A673 (cell line): ENCODE results near the gene LSR. TPM values are rescaled to one million over a fixed set of nuclear protein-coding genes. Genes with fewer than 3 reads are reported as not detected.

ENCODE experiments used
- BruUV-seq: library from RNA; stranded (reverse); fragments of 400-500 nt; replicated peaks from 2 replicates; lab custom pipeline; 2021; lab: Mats Ljungman, UMichigan
- CTCF ChIA-PET: fragments of 300-600 bp; sonication (Branson Sonifier 250); formaldehyde crosslinking; loops from one replicate; lab custom pipeline; 2022; ENCODE audit warnings: antibody characterized with exemption; lab: Charles Lee
- POLR2A ChIA-PET: fragments of 300-600 bp; sonication (Branson Sonifier 250); formaldehyde crosslinking; loops from one replicate; lab custom pipeline; 2022; ENCODE audit warnings: antibody characterized with exemption; ENCODE audit not compliant: low non-redundant PET; lab: Charles Lee
- DNase-seq: peaks from one replicate; pipeline ENCODE4 v3.0.0-alpha.2; 2015; ENCODE audit warnings: low spot score
- H3K27ac ChIP-seq: fragments of 200-600 bp; sonication (generic); 2 replicates; pipeline ENCODE4 v1.5.1; 2016; ENCODE audit warnings: mixed run types, low read depth, mild to moderate bottlenecking, mixed read lengths, antibody characterized with exemption, low read length; ENCODE audit not compliant: poor library complexity, severe bottlenecking
- H3K27me3 ChIP-seq: fragments of 200-600 bp; sonication (generic); replicated peaks from 2 replicates; pipeline ENCODE4 v1.6.1; 2017; ENCODE audit warnings: mixed run types, low read depth, mild to moderate bottlenecking, mixed read lengths, antibody characterized with exemption, low read length; ENCODE audit not compliant: insufficient read depth, poor library complexity
- H3K36me3 ChIP-seq: fragments of 200-600 bp; sonication (generic); 2 replicates; pipeline ENCODE4 v1.6.1; 2016; ENCODE audit warnings: mixed run types, mild to moderate bottlenecking, mixed read lengths, antibody characterized with exemption, low read length; ENCODE audit not compliant: insufficient read depth, poor library complexity, severe bottlenecking
- H3K4me1 ChIP-seq: fragments of 200-600 bp; sonication (generic); 2 replicates; pipeline ENCODE4 v1.6.1; 2017; ENCODE audit warnings: mixed run types, mild to moderate bottlenecking, mixed read lengths, antibody characterized with exemption, low read length; ENCODE audit not compliant: insufficient read depth, poor library complexity, severe bottlenecking
- H3K4me3 ChIP-seq: fragments of 200-600 bp; sonication (generic); 2 replicates; pipeline ENCODE4 v1.5.1; 2016; ENCODE audit warnings: low read depth, mixed run types, mild to moderate bottlenecking, mixed read lengths, low read length; ENCODE audit not compliant: poor library complexity, severe bottlenecking
- H3K9me3 ChIP-seq: fragments of 200-600 bp; sonication (generic); 2 replicates; pipeline ENCODE4 v1.6.1; 2016; ENCODE audit warnings: mixed run types, low read depth, mild to moderate bottlenecking, mixed read lengths, antibody characterized with exemption, low read length; ENCODE audit not compliant: poor library complexity, severe bottlenecking
- CTCF ChIP-seq: fragments of 300-800, 200-600 bp; sonication (generic); conservative IDR thresholded peaks from 2 replicates; pipeline ENCODE4 v1.5.1; 2017; ENCODE audit warnings: low read depth, mild to moderate bottlenecking, antibody characterized with exemption, low read length, moderate library complexity, mixed read lengths
- EZH2 ChIP-seq: fragments of 200-600 bp; sonication (generic); IDR thresholded peaks from 2 replicates; pipeline ENCODE4 v1.6.1; 2017; ENCODE audit warnings: borderline replicate concordance, low read depth, mild to moderate bottlenecking, mixed read lengths, antibody characterized with exemption, low read length; ENCODE audit not compliant: poor library complexity, severe bottlenecking
- intact Hi-C: fragments of 100-400 bp; cut with micrococcal nuclease; formaldehyde crosslinking; loops from one replicate; pipeline ENCODE4 v1.10.0; 2022; ENCODE audit not compliant: unreplicated experiment
- total RNA-seq: library from RNA; stranded (reverse); gene quantifications from 2 replicates; pipeline ENCODE4 v1.2.3, GENCODE V29; 2021

The LSR gene
- total RNA-seq, 1 experiment from 2014 or later: 1.9 TPM

DNA sequence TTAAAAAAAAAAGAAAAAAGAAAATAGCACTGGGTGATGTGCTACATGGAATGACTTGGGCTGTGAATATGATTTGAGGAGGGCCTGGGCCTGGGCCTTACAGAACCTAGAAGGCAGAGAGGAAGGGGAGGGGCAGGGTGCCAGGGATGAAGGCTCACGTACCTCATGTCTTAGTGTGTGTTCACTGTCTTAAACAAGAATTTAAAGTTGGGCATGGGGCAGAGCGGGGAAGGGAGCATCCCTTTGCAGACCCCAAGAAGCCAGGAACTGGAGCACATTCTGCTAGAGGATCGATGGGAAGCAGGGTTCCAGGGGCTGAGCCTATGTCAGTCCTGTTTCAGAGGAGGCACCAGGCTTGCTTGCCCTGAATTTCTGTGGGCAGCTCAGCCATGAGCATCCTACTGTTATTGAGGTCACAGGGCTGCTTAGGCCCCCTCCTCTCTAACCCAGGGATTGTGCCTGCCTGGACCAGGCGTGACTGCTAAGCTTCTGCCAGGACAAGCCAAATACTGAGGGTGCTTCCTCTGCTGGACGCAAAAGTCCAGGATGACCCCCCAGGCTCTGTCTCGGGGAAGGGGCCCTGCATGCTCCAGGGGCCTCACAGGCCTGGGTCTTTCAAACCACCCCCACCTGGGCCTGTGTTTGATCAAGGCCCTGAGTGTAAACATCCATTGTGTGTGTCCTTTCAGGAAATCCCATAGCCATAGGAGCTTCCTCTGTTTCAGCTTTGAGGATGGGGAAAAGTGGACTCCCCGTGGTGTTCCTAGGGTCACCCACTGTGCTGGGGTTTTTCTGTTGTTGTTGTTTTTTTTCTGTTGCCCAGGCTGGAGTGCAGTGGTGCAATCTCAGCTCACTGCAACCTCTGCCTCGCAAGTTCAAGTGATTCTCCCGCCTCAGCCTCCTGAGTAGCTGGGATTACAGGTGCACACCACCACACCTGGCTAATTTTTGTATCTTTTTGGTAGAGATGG is 4.8 kb downstream of the LSR start:
- intact Hi-C loops: no loop called here
- Histone ChIP-seq H3K4me3 (no peak overlapping the region), H3K4me1 (no peaks in the 10 kb centered on the region), H3K27ac (no peak overlapping the region), H3K9me3 (no peaks in the 10 kb centered on the region), H3K27me3 (peaks cover 26% of the 10 kb centered on the region), H3K36me3 (no peaks in the 10 kb centered on the region)
- no TSS peak for BruUV-seq
- POLR2A ChIA-PET: no interaction called here
- no peak for TF ChIP-seq EZH2
- TF ChIP-seq CTCF: no peak
- CTCF ChIA-PET: no interaction called here
- peak; percentile 68 for DNase-seq

DNA sequence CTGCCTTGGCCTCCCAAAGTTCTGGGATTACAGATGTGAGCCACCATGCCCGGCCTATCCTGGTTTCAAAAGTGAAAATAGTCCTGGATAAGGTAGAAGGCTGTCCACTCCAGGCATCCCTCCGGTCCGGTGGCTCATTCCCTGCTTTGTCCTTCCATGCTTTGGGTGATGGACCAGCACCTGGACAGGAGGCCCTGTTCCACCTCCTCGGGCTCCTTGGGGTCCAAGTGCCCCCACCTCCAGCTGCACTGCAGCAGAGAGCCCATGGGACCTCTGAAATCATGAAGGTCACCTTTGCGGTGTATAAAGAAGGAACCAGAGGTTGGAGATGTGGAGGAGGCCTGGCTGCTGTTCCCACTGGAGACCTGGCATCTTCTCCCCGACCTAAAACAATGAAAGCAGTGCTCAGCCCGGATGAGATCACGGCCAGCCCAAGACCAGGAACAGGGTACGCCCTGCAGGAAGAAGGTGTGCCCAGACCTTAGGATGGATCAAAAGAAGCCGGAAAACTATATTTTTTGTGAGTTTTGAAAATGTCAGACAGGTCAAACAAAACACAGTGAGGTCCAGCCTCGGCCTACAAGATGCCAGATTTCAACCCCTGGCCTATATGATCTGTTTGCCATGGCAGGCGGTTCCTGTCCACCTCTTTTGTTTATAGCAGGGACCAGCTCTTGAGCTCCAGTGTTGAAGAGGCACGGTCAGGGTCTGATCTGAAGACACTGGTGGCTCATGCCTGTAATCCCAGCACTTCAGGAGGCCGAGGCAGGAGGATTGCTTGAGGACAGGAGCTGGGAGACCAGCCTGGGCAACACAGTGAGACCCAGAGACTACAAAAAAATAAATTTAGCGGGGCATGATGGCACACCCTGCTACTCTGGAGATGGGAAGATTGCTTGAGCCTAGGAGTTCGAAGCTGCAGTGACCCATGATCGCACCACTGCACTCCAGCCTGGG is 5.8 kb downstream of the LSR start:
- Histone ChIP-seq H3K36me3 (no peaks in the 10 kb centered on the region), H3K27me3 (peaks cover 16% of the 10 kb centered on the region), H3K9me3 (no peaks in the 10 kb centered on the region), H3K4me3 (no peak overlapping the region), H3K27ac (no peak overlapping the region), H3K4me1 (no peaks in the 10 kb centered on the region)
- POLR2A ChIA-PET: no interaction called here
- no peak for TF ChIP-seq EZH2
- TF ChIP-seq CTCF: no peak
- CTCF ChIA-PET: no interaction called here
- intact Hi-C loops: no loop called here
- BruUV-seq: no TSS peak
- DNase-seq: no peak

DNA sequence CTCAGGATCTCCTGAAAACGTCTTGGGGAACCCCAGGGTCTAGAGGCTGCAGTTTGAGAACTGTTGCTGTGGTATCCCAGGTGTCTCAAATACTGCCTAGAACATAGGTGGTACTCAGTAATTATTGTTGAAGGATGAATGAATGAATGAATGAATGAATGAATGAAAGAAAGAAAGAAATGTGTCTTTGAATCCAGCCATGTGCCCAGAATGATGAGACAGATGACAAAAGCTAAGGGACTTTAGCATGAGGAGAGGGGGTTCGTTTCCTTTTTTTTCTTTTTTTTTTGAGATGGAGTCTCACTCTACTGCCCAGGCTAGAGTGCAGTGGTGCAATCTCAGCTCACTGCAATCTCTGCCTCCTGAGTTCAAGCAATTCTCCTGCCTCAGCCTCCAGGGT is 7.8 kb downstream of the LSR start:
- H3K27ac ChIP-seq: no peak overlapping the region
- no peaks in the 10 kb centered on the region for H3K9me3 ChIP-seq
- no peak overlapping the region for H3K4me3 ChIP-seq
- H3K27me3 ChIP-seq: no peaks in the 10 kb centered on the region
- H3K4me1 ChIP-seq: no peaks in the 10 kb centered on the region
- intact Hi-C loops: no loop called here
- DNase-seq: no peak
- POLR2A ChIA-PET: no interaction called here
- CTCF ChIA-PET: no interaction called here
- BruUV-seq: no TSS peak
- H3K36me3 ChIP-seq: no peaks in the 10 kb centered on the region
- TF ChIP-seq EZH2 (no peak), CTCF (no peak)
